AG10803 (cell line): ENCODE measurements around the gene RGS1.

ENCODE experiments used
- DNase-seq: peaks from one replicate; pipeline ENCODE4 v3.0.0; 2010; ENCODE audit warnings: low read depth
- H3K4me3 ChIP-seq: 2 replicates; pipeline ENCODE4 v1.5.1; 2011; ENCODE audit warnings: mild to moderate bottlenecking, low read length, control low read depth
- CTCF ChIP-seq: conservative IDR thresholded peaks from 2 replicates; pipeline ENCODE4 v1.5.1; 2011; ENCODE audit warnings: mild to moderate bottlenecking, low read length, control low read depth, inconsistent platforms

RGS1 gene

DNA sequence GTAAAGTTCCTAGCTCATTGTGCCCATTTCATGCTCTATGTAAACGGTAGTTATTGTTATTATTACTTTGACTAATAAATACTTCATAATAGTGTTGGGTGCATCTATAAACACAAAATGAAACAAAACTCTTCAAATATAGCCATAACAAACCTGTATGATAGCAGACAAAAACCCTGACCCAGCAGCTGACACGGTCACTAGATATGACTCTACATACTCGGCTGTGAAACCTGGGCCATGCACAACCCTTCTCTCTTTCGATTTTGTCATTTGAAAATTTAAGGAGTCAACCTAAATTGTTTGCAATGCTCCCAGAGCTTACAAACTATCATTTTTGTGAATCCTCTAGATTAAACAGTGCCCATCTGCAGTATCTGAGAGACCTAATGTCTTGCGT is 52.3 kb downstream of the RGS1 start:
- H3K4me3 ChIP-seq: no peak overlapping the region
- TF ChIP-seq CTCF: no peak
- DNase-seq: no peak

DNA sequence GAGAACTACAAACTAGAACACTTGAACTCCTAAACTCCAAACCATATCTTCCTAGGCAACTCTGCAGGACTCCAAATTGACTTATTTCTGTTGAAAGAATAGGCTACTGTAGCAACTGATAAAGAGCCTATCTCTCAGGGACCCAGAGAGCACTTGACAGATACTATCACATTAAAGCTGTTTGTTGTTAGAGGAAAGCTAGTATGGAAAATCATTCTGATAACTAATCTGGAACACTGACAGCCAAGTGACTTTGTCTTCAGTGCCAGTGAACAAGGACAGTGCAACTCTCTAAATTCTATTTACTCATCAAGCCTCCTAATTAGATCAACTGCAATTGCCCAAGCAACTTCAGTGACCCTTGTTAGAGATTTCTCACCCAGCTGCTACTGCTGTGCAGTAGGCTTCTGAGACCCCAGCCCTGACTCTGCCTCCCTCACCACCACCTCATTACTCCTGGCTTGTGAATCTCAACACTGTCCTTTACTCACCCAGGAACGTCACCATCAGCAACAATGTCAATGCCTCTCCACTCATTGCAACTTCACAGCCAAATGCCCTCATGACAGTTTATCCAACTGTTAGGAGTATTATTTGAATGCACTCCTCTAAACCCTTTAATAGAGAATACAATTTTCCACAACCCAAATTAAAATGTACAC is 53.0 kb downstream of the RGS1 start:
- H3K4me3 ChIP-seq: no peak overlapping the region
- DNase-seq: no peak
- TF ChIP-seq CTCF: no peak

- no peak overlapping the region for H3K4me3 ChIP-seq
- TF ChIP-seq CTCF: no peak
- no peak for DNase-seq
Measured at GRCh38 chr1:192629612-192630011, 54.0 kb downstream of the RGS1 start.
